D721Med (cell line): Measurements from ENCODE around the gene PHF21A.
A peak's percentile ranks its signal among the peaks of the same experiment; 100 is the strongest.

Source experiments
- DNase-seq: peaks from one replicate; pipeline ENCODE4 v3.0.0; 2011; ENCODE audit warnings: low spot score; ENCODE audit not compliant: insufficient read length
- FAIRE-seq: peaks from 2 replicates; lab custom pipeline; 2011; peaks lifted over from hg19 to GRCh38; lab: Jason Lieb, UNC
- TF ChIP-seq, protein P1 (sequence below): IDR thresholded peaks from 2 replicates; pipeline ENCODE4 v1.5.1; 2012; ENCODE audit warnings: mild to moderate bottlenecking, control low read depth; ENCODE audit not compliant: insufficient read depth; ENCODE audit errors: missing control alignments

Gene PHF21A

DNA sequence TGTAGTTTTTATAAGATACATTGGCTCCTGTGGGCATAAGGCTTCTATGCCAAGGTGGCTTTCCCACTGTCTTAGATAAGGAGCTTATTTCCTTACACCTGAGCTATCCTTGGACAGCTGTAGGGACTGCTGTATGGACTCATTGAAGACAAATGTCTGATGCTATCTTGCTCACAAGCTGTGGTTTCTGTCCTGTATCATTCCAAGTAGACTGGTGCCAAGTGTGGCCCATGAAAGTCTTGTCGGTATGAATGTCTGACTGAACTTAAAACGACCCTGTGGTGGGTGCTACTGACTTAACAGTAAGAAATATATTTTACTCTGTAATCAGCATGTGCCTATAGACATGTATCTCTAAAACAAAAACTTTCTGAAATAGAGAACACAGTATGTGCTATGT is 153.7 kb downstream of the PHF21A start:
- DNase-seq (no peak), FAIRE-seq (no peak)
- TF ChIP-seq, protein P1, sequence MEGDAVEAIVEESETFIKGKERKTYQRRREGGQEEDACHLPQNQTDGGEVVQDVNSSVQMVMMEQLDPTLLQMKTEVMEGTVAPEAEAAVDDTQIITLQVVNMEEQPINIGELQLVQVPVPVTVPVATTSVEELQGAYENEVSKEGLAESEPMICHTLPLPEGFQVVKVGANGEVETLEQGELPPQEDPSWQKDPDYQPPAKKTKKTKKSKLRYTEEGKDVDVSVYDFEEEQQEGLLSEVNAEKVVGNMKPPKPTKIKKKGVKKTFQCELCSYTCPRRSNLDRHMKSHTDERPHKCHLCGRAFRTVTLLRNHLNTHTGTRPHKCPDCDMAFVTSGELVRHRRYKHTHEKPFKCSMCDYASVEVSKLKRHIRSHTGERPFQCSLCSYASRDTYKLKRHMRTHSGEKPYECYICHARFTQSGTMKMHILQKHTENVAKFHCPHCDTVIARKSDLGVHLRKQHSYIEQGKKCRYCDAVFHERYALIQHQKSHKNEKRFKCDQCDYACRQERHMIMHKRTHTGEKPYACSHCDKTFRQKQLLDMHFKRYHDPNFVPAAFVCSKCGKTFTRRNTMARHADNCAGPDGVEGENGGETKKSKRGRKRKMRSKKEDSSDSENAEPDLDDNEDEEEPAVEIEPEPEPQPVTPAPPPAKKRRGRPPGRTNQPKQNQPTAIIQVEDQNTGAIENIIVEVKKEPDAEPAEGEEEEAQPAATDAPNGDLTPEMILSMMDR: no peak

- DNase-seq: peak; percentile 28
- peak; percentile 25 for FAIRE-seq
- TF ChIP-seq, protein P1: peak; percentile 90
These were observed 156.3 kb downstream of the PHF21A start for GRCh38 chr11:45964911-45965389.

- TF ChIP-seq, protein P1: no peak
- DNase-seq (no peak), FAIRE-seq (no peak)
These were observed 159.5 kb downstream of the PHF21A start for GRCh38 chr11:45961751-45962240.

- DNase-seq (no peak), FAIRE-seq (no peak)
- TF ChIP-seq, protein P1: no peak
These were observed 160.7 kb downstream of the PHF21A start for GRCh38 chr11:45960387-45961095.

- no peak for DNase-seq
- FAIRE-seq: no peak
- TF ChIP-seq, protein P1: no peak
These were observed 161.4 kb downstream of the PHF21A start for GRCh38 chr11:45959851-45960250.

- TF ChIP-seq, protein P1: no peak
- FAIRE-seq (no peak), DNase-seq (no peak)
These were observed 171.3 kb downstream of the PHF21A start for GRCh38 chr11:45949992-45950407.

DNA sequence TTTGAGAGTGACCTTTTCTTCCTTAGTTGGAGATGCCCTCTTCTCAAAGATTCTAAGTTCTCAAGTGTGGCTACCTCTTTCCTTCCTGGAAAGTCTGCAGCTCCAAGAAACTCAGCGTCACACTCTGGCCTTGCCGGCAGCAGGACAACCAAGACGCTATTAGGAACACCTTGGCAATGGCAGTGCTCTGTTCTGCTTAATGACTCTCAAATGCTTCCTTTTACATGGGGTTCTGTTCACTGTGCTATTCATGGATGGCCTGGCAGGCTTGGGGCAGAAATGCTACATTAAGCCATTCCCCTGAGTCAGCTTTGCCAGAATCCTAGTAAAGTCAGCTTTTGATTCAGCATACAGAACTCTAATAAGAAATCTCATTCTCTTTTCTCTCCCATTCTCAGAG is 172.9 kb downstream of the PHF21A start:
- DNase-seq (no peak), FAIRE-seq (no peak)
- TF ChIP-seq, protein P1: no peak
